ENCODE results near the gene FAM114A1.

FAM114A1 gene

GRCh38 chr4:38857354-38858096 lies 10.1 kb upstream of the FAM114A1 start:
- Histone ChIP-seq H3K9me3 (ENCODE audit: control insufficient read depth, low read length) (no peaks in the 10 kb centered on the region), H3K27me3 (ENCODE audit: control insufficient read depth, insufficient read depth, low read length, poor library complexity, severe bottlenecking) (no peaks in the 10 kb centered on the region), H3K4me3 (ENCODE audit: insufficient read depth, low read depth, low read length) (no peak overlapping the region), H3K4me1 (ENCODE audit: control insufficient read depth, insufficient read depth, low read length) (no peaks in the 10 kb centered on the region), H3K27ac (ENCODE audit: insufficient read depth, low read depth, low read length, poor library complexity, severe bottlenecking) (no peak overlapping the region), H3K36me3 (ENCODE audit: control insufficient read depth, insufficient read depth, low read length) (no peaks in the 10 kb centered on the region)
- 83 to 91% methylated on average over 3 of the region's 3 CpGs for WGBS, 2 experiments

- Histone ChIP-seq H3K4me1 (ENCODE audit: control insufficient read depth, insufficient read depth, low read length) (no peaks in the 10 kb centered on the region), H3K36me3 (ENCODE audit: control insufficient read depth, insufficient read depth, low read length) (no peaks in the 10 kb centered on the region), H3K4me3 (ENCODE audit: insufficient read depth, low read depth, low read length) (no peak overlapping the region), H3K9me3 (ENCODE audit: control insufficient read depth, low read length) (no peaks in the 10 kb centered on the region), H3K27me3 (ENCODE audit: control insufficient read depth, insufficient read depth, low read length, poor library complexity, severe bottlenecking) (no peaks in the 10 kb centered on the region), H3K27ac (ENCODE audit: insufficient read depth, low read depth, low read length, poor library complexity, severe bottlenecking) (no peak overlapping the region)
- WGBS, 2 experiments = 86 to 91% methylated on average over 3 of the region's 3 CpGs
Measured at GRCh38 chr4:38858097-38858420, 9.5 kb upstream of the FAM114A1 start.

- H3K36me3 ChIP-seq (ENCODE audit: control insufficient read depth, insufficient read depth, low read length) = no peaks in the 10 kb centered on the region
- H3K9me3 ChIP-seq (ENCODE audit: control insufficient read depth, low read length) = no peaks in the 10 kb centered on the region
- H3K27ac ChIP-seq (ENCODE audit: insufficient read depth, low read depth, low read length, poor library complexity, severe bottlenecking) = no peak overlapping the region
- H3K27me3 ChIP-seq (ENCODE audit: control insufficient read depth, insufficient read depth, low read length, poor library complexity, severe bottlenecking) = no peaks in the 10 kb centered on the region
- H3K4me3 ChIP-seq (ENCODE audit: insufficient read depth, low read depth, low read length) = no peak overlapping the region
- H3K4me1 ChIP-seq (ENCODE audit: control insufficient read depth, insufficient read depth, low read length) = no peaks in the 10 kb centered on the region
- 90 to 96% methylated on average over 5 of the region's 7 CpGs for WGBS, 2 experiments
Measured at GRCh38 chr4:38859501-38859900, 8.1 kb upstream of the FAM114A1 start.

- no peaks in the 10 kb centered on the region for H3K27me3 ChIP-seq (ENCODE audit: control insufficient read depth, insufficient read depth, low read length, poor library complexity, severe bottlenecking)
- H3K27ac ChIP-seq (ENCODE audit: insufficient read depth, low read depth, low read length, poor library complexity, severe bottlenecking) = no peak overlapping the region
- H3K4me1 ChIP-seq (ENCODE audit: control insufficient read depth, insufficient read depth, low read length) = no peaks in the 10 kb centered on the region
- no peak overlapping the region for H3K4me3 ChIP-seq (ENCODE audit: insufficient read depth, low read depth, low read length)
- no peaks in the 10 kb centered on the region for H3K9me3 ChIP-seq (ENCODE audit: control insufficient read depth, low read length)
- 25 to 26% methylated on average over 5 of the region's 5 CpGs for WGBS, 2 experiments
- H3K36me3 ChIP-seq (ENCODE audit: control insufficient read depth, insufficient read depth, low read length) = no peaks in the 10 kb centered on the region
Measured at GRCh38 chr4:38860788-38861424, 6.7 kb upstream of the FAM114A1 start.

- Histone ChIP-seq H3K27me3 (ENCODE audit: control insufficient read depth, insufficient read depth, low read length, poor library complexity, severe bottlenecking) (no peaks in the 10 kb centered on the region), H3K36me3 (ENCODE audit: control insufficient read depth, insufficient read depth, low read length) (no peaks in the 10 kb centered on the region), H3K4me1 (ENCODE audit: control insufficient read depth, insufficient read depth, low read length) (no peaks in the 10 kb centered on the region), H3K27ac (ENCODE audit: insufficient read depth, low read depth, low read length, poor library complexity, severe bottlenecking) (no peak overlapping the region), H3K4me3 (ENCODE audit: insufficient read depth, low read depth, low read length) (no peak overlapping the region), H3K9me3 (ENCODE audit: control insufficient read depth, low read length) (no peaks in the 10 kb centered on the region)
- 88 to 92% methylated on average over 4 of the region's 4 CpGs for WGBS, 2 experiments
Measured at GRCh38 chr4:38861791-38862190, 5.8 kb upstream of the FAM114A1 start.

GRCh38 chr4:38865445-38865844 lies 2.2 kb upstream of the FAM114A1 start:
- H3K4me1 ChIP-seq (ENCODE audit: control insufficient read depth, insufficient read depth, low read length) = no peaks in the 10 kb centered on the region
- 80 to 84% methylated on average over 6 of the region's 6 CpGs for WGBS, 2 experiments
- no peak overlapping the region for H3K27ac ChIP-seq (ENCODE audit: insufficient read depth, low read depth, low read length, poor library complexity, severe bottlenecking)
- no peaks in the 10 kb centered on the region for H3K9me3 ChIP-seq (ENCODE audit: control insufficient read depth, low read length)
- peaks cover 8% of the 10 kb centered on the region for H3K27me3 ChIP-seq (ENCODE audit: control insufficient read depth, insufficient read depth, low read length, poor library complexity, severe bottlenecking)
- no peaks in the 10 kb centered on the region for H3K36me3 ChIP-seq (ENCODE audit: control insufficient read depth, insufficient read depth, low read length)
- H3K4me3 ChIP-seq (ENCODE audit: insufficient read depth, low read depth, low read length) = no peak overlapping the region

GRCh38 chr4:38866973-38867477 lies 581 bp upstream of the FAM114A1 start:
- H3K4me1 ChIP-seq (ENCODE audit: control insufficient read depth, insufficient read depth, low read length) = no peaks in the 10 kb centered on the region
- no peaks in the 10 kb centered on the region for H3K9me3 ChIP-seq (ENCODE audit: control insufficient read depth, low read length)
- no peaks in the 10 kb centered on the region for H3K36me3 ChIP-seq (ENCODE audit: control insufficient read depth, insufficient read depth, low read length)
- no peak overlapping the region for H3K27ac ChIP-seq (ENCODE audit: insufficient read depth, low read depth, low read length, poor library complexity, severe bottlenecking)
- peaks cover 8% of the 10 kb centered on the region for H3K27me3 ChIP-seq (ENCODE audit: control insufficient read depth, insufficient read depth, low read length, poor library complexity, severe bottlenecking)
- 62 to 68% methylated on average over 9 to 11 of the region's 11 CpGs for WGBS, 2 experiments
- H3K4me3 ChIP-seq (ENCODE audit: insufficient read depth, low read depth, low read length) = peak overlapping the region; percentile 57

GRCh38 chr4:38868059-38868960 lies 704 bp downstream of the FAM114A1 start:
- H3K27me3 ChIP-seq (ENCODE audit: control insufficient read depth, insufficient read depth, low read length, poor library complexity, severe bottlenecking) = peaks cover 8% of the 10 kb centered on the region
- WGBS, 2 experiments = 18 to 19% methylated on average over 30 of the region's 30 CpGs
- peak overlapping the region; percentile 57 for H3K4me3 ChIP-seq (ENCODE audit: insufficient read depth, low read depth, low read length)
- no peaks in the 10 kb centered on the region for H3K36me3 ChIP-seq (ENCODE audit: control insufficient read depth, insufficient read depth, low read length)
- H3K9me3 ChIP-seq (ENCODE audit: control insufficient read depth, low read length) = no peaks in the 10 kb centered on the region
- H3K27ac ChIP-seq (ENCODE audit: insufficient read depth, low read depth, low read length, poor library complexity, severe bottlenecking) = no peak overlapping the region
- H3K4me1 ChIP-seq (ENCODE audit: control insufficient read depth, insufficient read depth, low read length) = no peaks in the 10 kb centered on the region

- H3K27ac ChIP-seq (ENCODE audit: insufficient read depth, low read depth, low read length, poor library complexity, severe bottlenecking) = no peak overlapping the region
- no peaks in the 10 kb centered on the region for H3K9me3 ChIP-seq (ENCODE audit: control insufficient read depth, low read length)
- H3K36me3 ChIP-seq (ENCODE audit: control insufficient read depth, insufficient read depth, low read length) = no peaks in the 10 kb centered on the region
- H3K4me1 ChIP-seq (ENCODE audit: control insufficient read depth, insufficient read depth, low read length) = no peaks in the 10 kb centered on the region
- no peak overlapping the region for H3K4me3 ChIP-seq (ENCODE audit: insufficient read depth, low read depth, low read length)
- 92 to 94% methylated on average over 2 of the region's 2 CpGs for WGBS, 2 experiments
- H3K27me3 ChIP-seq (ENCODE audit: control insufficient read depth, insufficient read depth, low read length, poor library complexity, severe bottlenecking) = peaks cover 8% of the 10 kb centered on the region
Measured at GRCh38 chr4:38869511-38869910, 1.9 kb downstream of the FAM114A1 start.
